Neural progenitor cell (in vitro differentiated cells): ENCODE results near the gene ATP2A3. TPM values are rescaled to one million over a fixed set of nuclear protein-coding genes. Genes with fewer than 3 reads are reported as not detected.

Source experiments
- DNase-seq: peaks from one replicate; pipeline ENCODE4 v3.0.0-alpha.2; 2016; ENCODE audit warnings: low spot score
- H2AFZ ChIP-seq: fragments of 200-600 bp; sonication (generic); replicated peaks from 2 replicates; pipeline ENCODE4 v1.6.1; 2016; ENCODE audit warnings: antibody characterized with exemption
- H3F3A ChIP-seq: fragments of 200-600 bp; sonication (generic); 2 replicates; pipeline ENCODE4 v1.6.1; 2016; ENCODE audit warnings: antibody characterized with exemption, low read depth
- H3K27ac ChIP-seq: fragments of 200-600 bp; sonication (generic); 2 replicates; pipeline ENCODE4 v1.5.1; 2016; ENCODE audit warnings: mild to moderate bottlenecking
- H3K27me3 ChIP-seq: fragments of 200-600 bp; sonication (generic); 2 replicates; pipeline ENCODE4 v1.6.1; 2016; ENCODE audit warnings: mild to moderate bottlenecking, moderate library complexity
- H3K36me3 ChIP-seq: fragments of 200-600 bp; sonication (generic); 2 replicates; pipeline ENCODE4 v1.5.1; 2016
- H3K4me1 ChIP-seq: fragments of 200-600 bp; sonication (generic); 2 replicates; pipeline ENCODE4 v1.6.1; 2016; ENCODE audit warnings: mixed run types
- H3K4me2 ChIP-seq: fragments of 200-600 bp; sonication (generic); 2 replicates; pipeline ENCODE4 v1.6.1; 2016
- H3K4me3 ChIP-seq: fragments of 200-600 bp; sonication (generic); 2 replicates; pipeline ENCODE4 v1.5.1; 2016
- H3K79me2 ChIP-seq: fragments of 200-600 bp; sonication (generic); 2 replicates; pipeline ENCODE4 v1.6.1; 2016; ENCODE audit warnings: low read depth
- H3K9ac ChIP-seq: fragments of 200-600 bp; sonication (generic); 2 replicates; pipeline ENCODE4 v1.6.1; 2016
- H3K9me3 ChIP-seq: fragments of 200-600 bp; sonication (generic); 2 replicates; pipeline ENCODE4 v1.5.1; 2016; ENCODE audit warnings: low read depth
- H4K20me1 ChIP-seq: fragments of 200-600 bp; sonication (generic); 2 replicates; pipeline ENCODE4 v1.6.1; 2016; ENCODE audit warnings: low read depth
- H3K27ac Mint-ChIP-seq: 3 replicates; pipeline ENCODE4 v1.8.0; 2021; ENCODE audit warnings: mixed read lengths
- H3K27me3 Mint-ChIP-seq: 2 replicates; pipeline ENCODE4 v1.8.0; 2022; ENCODE audit warnings: low read depth, mild to moderate bottlenecking, inconsistent platforms, moderate library complexity, mixed read lengths; ENCODE audit not compliant: insufficient read depth
- H3K36me3 Mint-ChIP-seq: 3 replicates; pipeline ENCODE4 v1.8.0; 2021; ENCODE audit warnings: mixed read lengths
- H3K4me1 Mint-ChIP-seq: 3 replicates; pipeline ENCODE4 v1.8.0; 2021; ENCODE audit warnings: mixed read lengths
- H3K4me3 Mint-ChIP-seq: 3 replicates; pipeline ENCODE4 v1.8.0; 2021; ENCODE audit warnings: mild to moderate bottlenecking, moderate library complexity, mixed read lengths
- H3K9me3 Mint-ChIP-seq: 3 replicates; pipeline ENCODE4 v1.8.0; 2020; ENCODE audit warnings: mixed read lengths
- CTCF ChIP-seq: fragments of 200-600 bp; sonication (generic); IDR thresholded peaks from 2 replicates; pipeline ENCODE4 v1.5.1; 2017; ENCODE audit warnings: antibody characterized with exemption, mild to moderate bottlenecking
- EZH2 ChIP-seq: fragments of 200-600 bp; sonication (generic); IDR thresholded peaks from 2 replicates; pipeline ENCODE4 v1.6.1; 2017; ENCODE audit warnings: antibody characterized with exemption, mild to moderate bottlenecking, moderate library complexity
- EZH2phosphoT487 ChIP-seq: fragments of 200-600 bp; sonication (generic); IDR thresholded peaks from 2 replicates; pipeline ENCODE4 v1.6.1; 2017; ENCODE audit warnings: antibody characterized with exemption
- total RNA-seq: library from RNA; depleted of rRNA; stranded (reverse); fragments of >200 nt; gene quantifications from 2 replicates; pipeline ENCODE4 v1.2.3, GENCODE V29; 2015; ENCODE audit warnings: low replicate concordance

Gene ATP2A3
- total RNA-seq, 1 donor from 2014 or later: 0.65 TPM

DNA sequence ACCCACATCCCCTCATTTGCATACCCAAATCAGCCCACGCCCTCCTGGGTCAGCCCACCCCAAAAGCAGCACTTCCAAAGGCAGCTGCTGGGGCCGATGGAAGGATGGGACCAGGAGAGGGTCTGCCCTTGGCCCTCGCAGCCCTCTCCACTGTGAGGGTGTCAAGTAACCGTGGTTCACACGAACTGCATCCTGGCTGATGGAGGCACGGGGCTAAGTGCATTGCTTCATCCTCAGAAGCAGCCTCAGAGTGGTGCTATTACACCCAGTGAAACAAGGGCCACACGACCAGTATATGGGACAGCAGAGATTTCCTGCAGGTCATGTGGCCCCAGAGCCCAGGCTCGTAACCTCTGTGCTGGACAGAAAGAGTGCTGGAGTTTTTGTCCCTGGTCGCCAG is 13.2 kb upstream of the ATP2A3 start:
- H3K4me3 ChIP-seq: no peak overlapping the region
- Mint-ChIP-seq H3K27me3 (peaks cover 9% of the 10 kb centered on the region), H3K36me3 (no peaks in the 10 kb centered on the region), H3K27ac (no peak overlapping the region), H3K4me3 (no peak overlapping the region), H3K4me1 (peaks cover 22% of the 10 kb centered on the region), H3K9me3 (peaks cover 8% of the 10 kb centered on the region)
- H3K27me3 ChIP-seq: no peaks in the 10 kb centered on the region
- no peak overlapping the region for H3K27ac ChIP-seq
- H3K9ac ChIP-seq: no peak overlapping the region
- H3K9me3 ChIP-seq: no peaks in the 10 kb centered on the region
- no peaks in the 10 kb centered on the region for H3K79me2 ChIP-seq
- no peaks in the 10 kb centered on the region for H4K20me1 ChIP-seq
- no peak overlapping the region for H2AFZ ChIP-seq
- no peak overlapping the region for H3K4me2 ChIP-seq
- H3K4me1 ChIP-seq: no peaks in the 10 kb centered on the region
- peaks cover 2% of the 10 kb centered on the region for H3F3A ChIP-seq
- no peak for DNase-seq
- no peaks in the 10 kb centered on the region for H3K36me3 ChIP-seq
- no peak for TF ChIP-seq EZH2
- TF ChIP-seq EZH2phosphoT487: no peak
- TF ChIP-seq CTCF: no peak

DNA sequence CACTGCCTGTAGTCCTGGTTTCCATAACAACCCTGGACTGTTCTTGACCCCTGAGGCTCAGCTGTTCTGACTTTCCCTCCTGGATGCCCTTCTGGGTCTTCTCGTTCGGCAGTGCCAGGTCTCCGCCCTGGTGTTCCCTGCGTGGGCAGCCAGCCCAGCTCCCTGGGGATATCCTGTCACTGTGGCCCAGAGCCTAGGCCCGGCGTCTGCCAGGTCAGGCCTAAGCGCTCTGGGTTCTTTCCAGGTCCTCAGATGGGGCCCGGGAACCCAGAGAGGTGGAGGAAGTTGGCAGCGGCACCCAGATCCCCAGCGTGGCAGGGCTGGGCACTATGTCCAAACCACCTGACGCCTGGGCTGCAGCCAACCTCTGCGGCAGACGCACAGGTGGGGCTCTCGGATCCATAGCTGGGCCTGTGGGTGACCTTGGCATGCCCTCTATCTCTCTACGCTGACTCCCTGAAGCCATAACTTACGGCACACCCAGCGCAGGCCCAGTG is 12.5 kb upstream of the ATP2A3 start:
- Histone ChIP-seq H3K4me2 (no peak overlapping the region), H4K20me1 (no peaks in the 10 kb centered on the region), H3K79me2 (no peaks in the 10 kb centered on the region), H3K27ac (no peak overlapping the region), H3K36me3 (no peaks in the 10 kb centered on the region), H3F3A (peaks cover 2% of the 10 kb centered on the region), H3K4me3 (no peak overlapping the region), H3K9ac (no peak overlapping the region), H3K27me3 (no peaks in the 10 kb centered on the region), H2AFZ (no peak overlapping the region), H3K9me3 (no peaks in the 10 kb centered on the region), H3K4me1 (no peaks in the 10 kb centered on the region)
- Mint-ChIP-seq H3K36me3 (no peaks in the 10 kb centered on the region), H3K4me3 (no peak overlapping the region), H3K27ac (peak overlapping the region; percentile 79), H3K9me3 (peaks cover 8% of the 10 kb centered on the region), H3K4me1 (peaks cover 22% of the 10 kb centered on the region), H3K27me3 (peaks cover 6% of the 10 kb centered on the region)
- no peak for DNase-seq
- TF ChIP-seq EZH2 (no peak), EZH2phosphoT487 (no peak), CTCF (no peak)

DNA sequence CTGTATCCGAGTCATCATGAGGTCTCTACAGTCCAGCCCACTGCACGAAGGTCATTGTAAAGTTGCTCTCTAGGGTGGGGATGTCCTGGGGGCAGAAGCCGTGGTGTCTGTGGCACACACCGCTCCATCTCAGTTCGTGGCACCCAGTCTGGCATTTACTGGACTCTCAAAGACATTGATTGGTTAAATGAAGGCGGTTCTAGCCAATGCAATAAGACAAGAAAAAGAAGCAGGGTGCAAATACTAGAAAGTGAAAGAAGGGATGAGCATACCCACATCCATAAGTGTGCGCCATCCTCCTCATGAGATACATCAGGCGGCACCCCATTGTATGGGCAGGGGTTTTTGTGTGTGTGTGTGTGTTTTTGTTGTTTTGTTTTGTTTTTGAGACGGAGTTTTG is 10.7 kb upstream of the ATP2A3 start:
- Histone ChIP-seq H3K27me3 (no peaks in the 10 kb centered on the region), H3K9ac (no peak overlapping the region), H4K20me1 (no peaks in the 10 kb centered on the region), H3F3A (no peaks in the 10 kb centered on the region), H3K36me3 (no peaks in the 10 kb centered on the region), H3K79me2 (no peaks in the 10 kb centered on the region), H2AFZ (no peak overlapping the region), H3K9me3 (no peaks in the 10 kb centered on the region), H3K4me1 (no peaks in the 10 kb centered on the region), H3K27ac (no peak overlapping the region), H3K4me2 (no peak overlapping the region), H3K4me3 (no peak overlapping the region)
- Mint-ChIP-seq H3K36me3 (no peaks in the 10 kb centered on the region), H3K27me3 (peaks cover 8% of the 10 kb centered on the region), H3K4me3 (peak overlapping the region; percentile 44), H3K4me1 (peaks cover 12% of the 10 kb centered on the region), H3K27ac (no peak overlapping the region), H3K9me3 (peaks cover 8% of the 10 kb centered on the region)
- DNase-seq: no peak
- TF ChIP-seq CTCF (no peak), EZH2 (no peak), EZH2phosphoT487 (no peak)
